ENCODE results near the gene PTGS2.

PTGS2 gene

DNA sequence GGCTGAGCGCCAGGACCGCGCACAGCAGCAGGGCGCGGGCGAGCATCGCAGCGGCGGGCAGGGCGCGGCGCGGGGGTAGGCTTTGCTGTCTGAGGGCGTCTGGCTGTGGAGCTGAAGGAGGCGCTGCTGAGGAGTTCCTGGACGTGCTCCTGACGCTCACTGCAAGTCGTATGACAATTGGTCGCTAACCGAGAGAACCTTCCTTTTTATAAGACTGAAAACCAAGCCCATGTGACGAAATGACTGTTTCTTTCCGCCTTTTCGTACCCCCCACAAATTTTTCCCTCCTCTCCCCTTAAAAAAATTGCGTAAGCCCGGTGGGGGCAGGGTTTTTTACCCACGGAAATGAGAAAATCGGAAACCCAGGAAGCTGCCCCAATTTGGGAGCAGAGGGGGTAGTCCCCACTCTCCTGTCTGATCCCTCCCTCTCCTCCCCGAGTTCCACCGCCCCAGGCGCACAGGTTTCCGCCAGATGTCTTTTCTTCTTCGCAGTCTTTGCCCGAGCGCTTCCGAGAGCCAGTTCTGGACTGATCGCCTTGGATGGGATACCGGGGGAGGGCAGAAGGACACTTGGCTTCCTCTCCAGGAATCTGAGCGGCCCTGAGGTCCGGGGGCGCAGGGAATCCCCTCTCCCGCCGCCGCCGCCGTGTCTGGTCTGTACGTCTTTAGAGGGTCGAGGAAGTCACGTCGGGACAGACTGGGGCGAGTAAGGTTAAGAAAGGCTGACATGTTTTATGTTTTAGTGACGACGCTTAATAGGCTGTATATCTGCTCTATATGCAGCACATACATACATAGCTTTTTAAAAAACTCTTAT lies at the start of gene PTGS2:
Gene PTGS2 (minus strand): TSS at position 179 of the 817 bp plus-strand sequence. CDS start 133 bp downstream, at position 46.
- peak; percentile 96 to 97 for DNase-seq (ENCODE audit: low read depth in 2 of 2)

DNA sequence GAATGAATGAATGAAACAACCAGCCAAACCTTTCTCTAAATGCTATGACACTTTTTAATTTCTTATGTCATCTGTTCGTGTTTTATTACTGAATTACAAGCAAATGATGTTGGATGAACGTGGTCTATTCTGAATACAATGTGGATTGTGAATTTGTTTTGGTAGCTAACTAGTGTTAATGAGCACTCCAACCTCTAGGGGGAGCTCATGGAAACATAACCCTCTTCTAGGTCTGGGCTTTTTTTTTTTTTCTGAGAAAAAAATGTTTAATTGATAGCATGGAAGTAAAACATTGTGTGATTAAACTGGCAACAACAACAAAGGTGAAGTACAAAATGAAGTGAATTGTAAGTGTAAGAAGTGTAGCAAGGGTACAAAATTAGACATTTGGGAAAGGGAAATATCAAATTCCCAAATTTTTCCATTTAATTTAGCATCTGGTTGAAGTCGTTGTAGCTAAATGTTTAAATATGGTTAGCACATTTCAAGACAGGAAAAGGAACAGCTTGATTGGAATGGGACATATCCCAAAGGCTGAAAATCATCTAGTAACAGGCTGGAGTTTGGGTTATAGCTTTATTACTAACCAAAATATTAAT lies 42.6 kb upstream of the PTGS2 start:
- no peak for DNase-seq (ENCODE audit: low read depth in 2 of 2)

DNA sequence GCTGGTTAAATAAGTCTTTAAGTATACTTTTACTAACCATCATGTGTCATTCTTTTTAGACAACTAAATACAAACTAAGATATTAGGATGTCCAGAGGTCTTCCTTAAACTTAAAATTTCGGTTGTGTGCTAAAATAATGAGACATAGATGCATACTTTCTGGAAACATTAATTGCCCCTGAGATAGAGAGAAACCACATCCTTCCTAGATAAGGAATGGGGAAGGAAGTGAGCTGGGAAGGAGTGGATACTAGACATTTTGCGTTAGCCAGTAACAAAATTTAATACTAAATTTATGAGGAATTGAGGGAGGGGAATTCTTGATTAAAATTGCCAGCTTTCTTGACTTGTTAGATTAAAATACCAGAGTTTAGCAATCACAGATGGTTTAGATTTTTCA lies 37.1 kb upstream of the PTGS2 start:
- no peak for DNase-seq (ENCODE audit: low read depth in 2 of 2)

DNA sequence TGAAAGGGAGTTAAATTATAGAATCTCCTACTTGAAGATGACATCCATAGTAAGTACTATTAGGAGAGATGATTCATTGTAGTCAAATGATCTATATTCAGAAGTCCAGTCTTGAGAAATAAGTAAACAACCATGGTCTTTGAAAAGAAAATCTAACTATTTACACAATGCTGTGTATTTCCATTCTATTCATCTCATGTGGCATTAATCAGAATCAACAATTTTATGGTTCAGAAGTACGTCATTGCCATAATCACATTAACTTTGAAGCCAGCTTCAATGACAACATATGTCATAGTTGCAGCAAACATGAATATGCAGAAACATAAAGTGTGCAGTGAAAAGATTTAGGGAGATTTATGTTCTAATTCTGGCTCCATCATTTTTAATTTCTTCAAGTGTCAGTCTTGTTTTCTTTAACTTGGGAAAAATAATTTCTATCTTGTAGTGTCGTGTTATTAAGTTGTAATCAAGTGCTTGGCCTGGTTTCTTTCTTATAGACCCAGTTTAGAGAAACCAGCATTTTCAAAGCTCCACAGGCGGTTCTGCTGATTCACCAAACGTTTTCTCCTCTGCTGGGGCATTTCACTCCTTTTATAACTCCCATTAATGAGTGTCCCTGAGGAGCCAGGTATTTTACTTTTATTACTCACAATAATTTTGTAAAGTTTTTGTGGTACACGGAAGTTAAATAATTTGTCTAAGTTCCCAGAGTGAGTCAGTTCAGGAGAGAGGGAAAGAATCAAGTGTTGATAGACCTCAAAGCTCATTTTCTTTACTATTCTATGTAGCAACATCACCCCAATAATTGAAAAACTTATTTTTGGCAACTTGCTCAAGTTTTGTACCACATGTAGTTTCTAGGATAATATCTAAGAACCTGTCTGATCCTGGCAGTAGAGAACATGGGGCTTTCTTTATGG lies 35.9 kb upstream of the PTGS2 start:
- peak in 1 of 2 experiments; percentile 1 for DNase-seq (ENCODE audit: low read depth in 2 of 2)

DNA sequence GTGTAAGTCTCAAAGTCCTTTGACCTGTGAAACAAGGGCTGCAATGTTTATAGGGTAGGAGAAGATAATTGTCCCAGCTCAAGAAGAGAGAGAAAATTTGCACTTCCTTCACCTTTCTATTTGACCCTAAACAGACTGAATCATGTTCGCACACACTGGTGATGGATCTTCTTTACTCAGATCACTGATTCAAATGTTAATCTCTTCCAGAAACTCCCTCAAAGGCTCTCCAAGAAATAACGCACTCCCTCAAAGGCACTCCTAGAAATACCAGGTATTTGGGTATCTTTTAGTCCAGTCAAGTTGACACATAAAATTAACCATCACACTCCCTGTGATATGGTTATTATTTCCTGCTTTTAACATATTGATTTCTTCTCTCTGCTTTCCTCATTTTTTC lies 30.5 kb upstream of the PTGS2 start:
- DNase-seq (ENCODE audit: low read depth in 2 of 2) = no peak

DNA sequence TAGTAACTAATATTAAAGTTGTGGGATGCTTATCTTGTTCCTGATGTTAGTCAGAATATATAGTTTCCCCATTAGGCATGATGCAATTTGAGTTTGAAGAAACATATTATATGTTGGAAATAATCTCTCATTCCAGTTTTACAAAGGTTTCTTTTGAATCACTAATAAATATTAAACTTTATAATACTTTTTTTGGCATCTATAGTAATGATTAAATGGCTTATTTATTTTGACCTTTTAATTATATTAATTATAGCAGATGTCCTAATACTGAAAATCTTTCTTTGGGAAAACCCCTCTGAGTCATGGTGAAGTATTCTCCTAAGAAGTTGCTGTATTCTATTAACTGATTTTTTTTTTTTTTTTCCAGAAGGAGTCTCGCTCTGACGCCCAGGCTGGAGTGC lies 28.5 kb upstream of the PTGS2 start:
- no peak for DNase-seq (ENCODE audit: low read depth in 2 of 2)

DNA sequence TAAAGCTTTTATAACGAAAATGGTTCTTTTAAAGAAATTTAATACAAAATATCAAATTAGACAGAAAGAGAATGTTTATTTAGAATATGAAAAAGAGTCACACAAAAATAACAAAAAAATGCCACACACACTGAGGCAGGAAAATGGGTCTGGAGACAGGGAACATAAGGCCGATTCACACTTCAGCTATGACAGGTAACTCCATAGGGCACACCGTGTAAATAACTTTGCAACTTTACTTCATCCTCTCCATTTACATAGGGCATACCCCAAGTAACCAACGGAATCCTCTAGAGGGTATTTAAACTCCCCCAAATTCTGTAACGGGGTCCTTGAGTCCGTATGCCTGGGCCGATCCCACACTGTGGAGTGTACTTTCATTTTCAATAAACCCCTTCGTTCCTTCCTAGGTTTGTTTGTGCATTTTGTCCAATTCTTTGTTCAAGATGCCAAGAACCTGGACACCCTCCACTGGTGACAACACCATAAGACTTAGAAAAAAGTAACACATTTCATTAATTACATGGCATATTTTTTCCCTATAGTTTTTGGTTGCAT lies 23.1 kb upstream of the PTGS2 start:
- DNase-seq (ENCODE audit: low read depth in 2 of 2) = no peak

DNA sequence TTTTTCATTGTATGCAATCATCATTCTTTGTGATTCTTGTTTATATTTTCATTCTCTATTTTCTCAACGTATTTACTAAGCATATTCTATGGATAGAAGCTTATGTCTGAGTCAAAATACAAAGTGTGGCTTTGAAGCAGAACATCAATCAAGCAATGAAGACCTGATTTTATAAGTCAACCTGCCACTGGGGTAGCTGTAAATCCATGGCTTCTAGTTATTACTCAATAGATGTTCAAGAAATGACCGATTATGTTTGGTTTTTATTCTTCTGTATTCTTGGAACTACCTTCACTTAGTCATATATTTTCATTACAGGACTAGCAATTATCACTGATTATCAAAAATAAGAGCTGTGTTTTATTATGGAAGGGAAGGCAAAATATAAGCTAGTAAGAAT lies 20.5 kb upstream of the PTGS2 start:
- DNase-seq (ENCODE audit: low read depth in 2 of 2) = no peak

DNA sequence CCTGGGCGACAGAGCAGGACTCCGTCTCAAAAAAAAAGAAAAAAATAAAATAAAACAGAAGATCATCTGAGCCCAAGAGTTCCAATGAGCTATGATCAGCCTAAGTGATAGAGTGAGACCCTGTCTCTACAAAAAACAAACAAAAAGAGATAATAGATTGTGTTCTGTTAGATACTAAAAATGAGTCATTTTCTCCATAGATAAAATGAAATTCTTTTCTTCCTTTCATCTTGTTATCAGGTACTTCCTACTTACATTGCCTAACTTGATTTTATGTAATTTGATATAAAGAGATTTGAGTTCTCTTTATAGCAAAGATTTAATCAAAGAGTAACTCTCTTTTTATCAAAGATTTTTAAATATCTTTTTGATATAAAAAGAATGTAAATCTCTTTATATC lies 19.3 kb upstream of the PTGS2 start:
- DNase-seq (ENCODE audit: low read depth in 2 of 2) = no peak

DNA sequence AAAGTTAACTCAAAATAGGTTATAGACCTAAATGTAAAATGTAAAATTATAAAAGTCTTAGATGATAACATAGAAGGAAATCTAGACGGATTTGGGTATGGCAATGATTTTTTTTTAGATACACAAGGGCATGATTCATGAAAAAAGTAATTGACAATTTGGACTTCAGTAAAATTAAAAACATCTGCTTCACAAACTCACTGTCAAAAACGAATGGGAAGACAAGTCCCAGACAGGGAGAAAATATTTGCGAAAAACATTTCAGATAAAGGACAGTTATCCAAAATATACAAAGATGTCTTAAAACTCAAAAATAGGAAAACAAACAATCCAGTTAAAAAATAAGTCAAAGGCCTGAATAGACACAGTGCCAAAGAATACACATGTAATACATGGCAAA lies 9.7 kb upstream of the PTGS2 start:
- DNase-seq (ENCODE audit: low read depth in 2 of 2) = no peak

DNA sequence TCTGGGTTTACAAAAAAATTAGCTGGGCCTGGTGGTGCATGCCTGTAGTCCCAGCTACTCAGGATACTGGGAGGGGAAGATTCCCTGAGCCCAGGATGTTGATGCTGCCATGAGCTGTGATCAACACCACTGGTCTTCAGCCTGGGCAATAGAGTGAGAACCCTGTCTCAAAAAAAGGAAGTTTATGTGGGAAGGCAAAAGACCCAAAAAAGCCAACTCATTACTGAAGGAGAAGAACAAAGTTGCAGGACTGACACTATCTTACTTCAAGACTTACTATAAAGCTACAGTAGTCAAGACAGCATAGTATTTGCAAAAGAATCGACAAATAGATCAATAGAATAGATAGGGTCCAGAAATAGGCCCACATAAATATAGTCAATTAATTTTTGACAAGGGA lies 9.2 kb upstream of the PTGS2 start:
- DNase-seq (ENCODE audit: low read depth in 2 of 2) = no peak

DNA sequence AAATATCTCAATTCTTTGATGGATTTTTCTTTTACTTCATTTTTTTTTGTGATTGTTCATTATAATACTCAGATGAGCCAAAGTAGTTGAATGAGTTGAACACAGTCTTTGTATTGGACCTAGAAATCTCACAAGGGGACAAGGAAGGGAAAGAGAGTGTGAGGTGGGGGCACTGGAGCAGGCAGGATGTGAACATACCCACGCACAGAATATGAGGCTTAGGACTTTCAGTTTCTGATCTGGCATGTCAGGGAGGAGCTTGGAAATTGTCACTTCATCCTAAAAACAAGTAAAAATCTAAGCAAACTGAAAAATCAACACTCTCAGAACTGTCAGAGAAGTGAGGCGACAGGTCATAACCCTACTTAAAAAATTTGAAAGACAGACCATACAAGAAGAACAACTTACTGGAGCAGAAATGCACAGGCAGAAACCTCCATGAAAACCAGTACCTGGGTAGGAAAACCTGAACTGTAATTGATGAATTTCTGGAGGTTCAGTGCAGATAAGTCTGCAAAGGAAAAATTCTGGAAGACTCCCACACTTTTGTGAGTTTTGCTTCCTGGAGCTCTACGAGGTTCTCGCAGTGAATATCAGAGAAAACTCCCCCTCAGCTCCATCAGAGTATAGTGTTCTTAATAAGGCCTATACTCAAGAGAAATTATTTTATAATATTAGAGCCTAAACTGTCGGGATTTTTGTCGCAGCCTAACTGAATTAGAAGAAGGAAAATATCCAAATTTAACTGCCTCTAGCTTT lies 3.6 kb upstream of the PTGS2 start:
- DNase-seq (ENCODE audit: low read depth in 2 of 2) = no peak

DNA sequence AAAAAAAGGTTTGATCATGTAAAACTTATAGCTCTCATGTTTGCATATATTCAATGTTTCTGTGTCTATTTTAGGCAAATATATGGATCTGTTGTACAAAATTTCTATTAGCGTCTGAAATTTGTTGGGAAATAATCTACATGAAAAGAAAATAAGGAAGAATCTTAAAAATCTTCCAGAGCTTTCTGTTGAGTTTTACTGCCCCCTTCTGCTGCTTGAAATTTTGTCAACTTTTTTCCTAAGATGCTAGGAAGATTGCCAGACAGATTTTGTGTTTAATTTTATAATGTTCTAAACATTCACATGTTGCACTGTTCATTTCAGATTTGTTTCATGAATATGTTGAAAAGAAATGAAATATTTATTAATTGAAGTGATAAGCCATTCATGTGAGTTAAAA lies 2.5 kb upstream of the PTGS2 start:
- peak in 1 of 2 experiments; percentile 28 for DNase-seq (ENCODE audit: low read depth in 2 of 2)

DNA sequence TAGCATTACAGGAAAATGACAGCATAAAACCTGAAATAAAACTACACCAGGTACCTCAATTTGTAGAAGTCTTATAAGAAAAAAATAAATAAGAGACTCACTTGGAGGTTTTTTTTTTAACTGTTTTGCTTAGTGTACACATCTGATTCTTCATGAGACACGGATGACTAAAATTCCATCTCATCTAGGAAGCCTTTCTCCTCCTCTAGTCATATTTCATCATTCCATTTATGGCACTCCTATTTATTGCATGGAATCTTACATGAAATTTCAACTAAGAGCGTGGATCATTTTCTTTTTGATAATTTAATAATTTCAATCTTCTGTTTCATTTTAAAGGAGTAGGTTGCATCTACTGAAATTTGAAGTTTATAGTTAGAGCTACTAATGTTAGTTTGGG lies 1.6 kb upstream of the PTGS2 start:
- DNase-seq (ENCODE audit: low read depth in 2 of 2) = peak; percentile 45

DNA sequence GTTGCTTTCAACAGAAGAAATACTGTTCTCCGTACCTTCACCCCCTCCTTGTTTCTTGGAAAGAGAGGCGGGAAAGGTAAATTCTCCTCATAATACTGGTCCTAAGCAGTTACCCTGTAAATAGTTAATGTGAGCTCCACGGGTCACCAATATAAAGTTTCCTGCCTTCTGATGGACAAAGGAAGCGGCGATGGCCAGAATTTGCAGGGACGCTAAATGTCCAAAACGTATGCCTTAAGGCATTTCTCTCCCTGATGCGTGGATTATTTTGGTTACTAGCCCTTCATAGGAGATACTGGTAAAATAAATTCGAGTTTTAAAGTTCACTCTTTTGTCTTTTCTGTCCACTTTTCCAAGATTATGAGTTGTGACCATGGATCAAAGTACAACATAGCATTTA lies 898 bp upstream of the PTGS2 start:
- no peak for DNase-seq (ENCODE audit: low read depth in 2 of 2)

DNA sequence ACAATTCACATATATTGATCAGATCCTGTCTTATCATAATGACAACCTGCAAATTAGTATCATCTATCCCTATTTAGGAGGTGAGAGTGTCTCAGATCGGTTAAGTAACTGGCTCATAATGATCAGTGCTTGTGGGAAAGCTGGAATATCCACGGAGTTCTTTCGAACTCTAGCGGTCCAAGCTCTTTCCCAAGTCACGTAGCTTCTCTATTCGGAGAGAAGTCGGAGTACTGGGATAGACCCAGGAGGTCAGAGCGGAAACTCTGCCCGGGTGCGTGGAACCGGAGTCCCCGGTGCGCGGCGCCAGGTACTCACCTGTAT lies 339 bp downstream of the PTGS2 start:
- peak in 1 of 2 experiments; percentile 12 for DNase-seq (ENCODE audit: low read depth in 2 of 2)

DNA sequence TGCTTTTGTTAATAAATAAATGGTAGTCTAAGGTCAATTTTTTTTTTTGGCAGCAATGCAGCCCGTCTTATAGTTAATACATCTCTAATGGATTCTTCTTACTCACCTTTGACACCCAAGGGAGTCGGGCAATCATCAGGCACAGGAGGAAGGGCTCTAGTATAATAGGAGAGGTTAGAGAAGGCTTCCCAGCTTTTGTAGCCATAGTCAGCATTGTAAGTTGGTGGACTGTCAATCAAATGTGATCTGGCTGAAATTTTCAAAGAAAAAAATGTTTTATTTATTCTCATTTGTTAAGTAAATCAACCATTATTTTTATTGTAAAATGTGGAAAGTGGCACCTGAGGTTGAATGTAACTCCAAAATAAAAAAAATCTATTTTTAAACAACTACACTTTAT lies 2.1 kb downstream of the PTGS2 start:
- no peak for DNase-seq (ENCODE audit: low read depth in 2 of 2)

DNA sequence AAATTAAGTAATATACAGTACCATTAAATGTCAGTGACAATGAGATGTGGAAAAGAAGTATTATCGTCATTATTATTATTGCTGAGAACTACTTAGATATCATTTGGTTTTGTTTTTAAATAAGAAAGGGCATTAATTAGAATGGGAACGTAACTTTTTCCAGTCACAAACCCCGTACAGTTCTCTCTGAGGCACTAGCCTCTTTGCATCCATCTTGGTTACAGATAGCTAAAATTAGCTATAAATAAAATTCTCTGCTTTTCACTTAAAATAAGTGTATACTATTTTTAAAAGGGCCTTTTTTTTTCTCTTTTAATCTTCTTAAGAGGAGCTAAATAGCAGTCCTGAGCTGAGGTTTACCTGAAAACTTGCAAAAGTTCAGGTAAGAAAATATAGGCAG lies 7.6 kb downstream of the PTGS2 start:
- no peak for DNase-seq (ENCODE audit: low read depth in 2 of 2)

DNA sequence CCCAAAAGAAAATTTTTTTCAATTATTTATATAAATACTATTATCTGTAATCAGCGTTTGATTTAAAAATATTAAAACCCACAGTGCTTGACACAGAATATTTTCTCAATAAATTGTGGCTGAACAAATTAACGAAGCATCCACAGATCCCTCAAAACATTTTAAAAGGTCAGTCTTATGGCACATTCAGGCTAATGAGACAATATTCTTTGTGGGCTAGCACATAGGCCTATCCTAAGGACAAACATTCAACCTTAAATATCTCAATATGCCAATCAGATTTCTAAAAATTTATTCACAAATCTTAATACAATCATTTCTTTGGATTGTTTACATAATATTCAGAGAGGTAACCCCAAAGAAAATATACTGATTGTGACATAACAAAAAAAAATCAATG lies 8.1 kb downstream of the PTGS2 start:
- DNase-seq (ENCODE audit: low read depth in 2 of 2) = no peak

DNA sequence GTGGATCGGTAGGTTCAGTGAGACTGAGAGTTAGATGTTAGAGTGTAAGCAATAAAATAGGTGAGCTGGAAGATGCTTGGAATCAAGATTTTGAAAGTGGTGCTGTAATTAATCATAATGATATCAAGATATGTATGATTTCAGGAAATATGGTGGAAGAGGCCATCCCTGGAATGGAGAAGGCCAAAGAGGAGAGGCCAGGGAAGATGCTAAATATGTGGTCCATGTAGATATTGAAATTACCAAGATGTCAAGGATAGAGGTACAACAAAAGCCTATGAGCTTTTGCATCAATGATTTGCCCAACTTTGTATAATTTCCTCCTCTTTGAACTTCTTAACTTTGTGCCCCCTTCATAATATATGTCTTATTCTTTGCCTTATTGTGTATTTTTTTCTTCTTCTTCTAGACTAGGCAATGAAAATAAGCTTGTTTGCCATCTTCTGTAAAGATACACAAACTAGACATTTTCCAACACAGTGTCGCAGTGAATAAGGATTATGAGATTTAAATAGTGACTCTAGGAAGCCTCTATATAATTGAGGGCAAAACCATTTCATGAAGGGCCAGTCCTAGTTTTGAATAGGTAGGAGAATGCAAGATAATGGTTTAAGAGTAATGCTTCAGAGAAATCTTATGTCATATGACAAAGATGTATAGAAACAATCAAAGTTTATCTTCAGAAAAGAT lies 8.9 kb downstream of the PTGS2 start:
- no peak for DNase-seq (ENCODE audit: low read depth in 2 of 2)
